Stimulated activated CD8-positive, alpha-beta memory T cell treated with anti-CD3 and anti-CD28 coated beads, Interleukin-7, amount 100 ng/mL, for 1 hour (primary cell): ENCODE data around the gene DPRX.

ENCODE experiments used
- DNase-seq, 2 donors: peaks; one replicate each; pipeline ENCODE4 v3.0.0-alpha.2; 2020; ENCODE audit warnings: low read depth in 2 of 2

DPRX gene

GRCh38 chr19:53631949-53632407 is at the start of gene DPRX:
DPRX (plus strand) TSS chr19:53631999; CDS start chr19:53632107, 108 bp downstream.
- DNase-seq: no peak

GRCh38 chr19:53583181-53583580 is 48.6 kb upstream of the DPRX start:
- DNase-seq: no peak

- no peak for DNase-seq
Measured at GRCh38 chr19:53586277-53586691, 45.5 kb upstream of the DPRX start.

- no peak for DNase-seq
Measured at GRCh38 chr19:53594811-53595509, 36.8 kb upstream of the DPRX start.

GRCh38 chr19:53595510-53595867 is 36.3 kb upstream of the DPRX start:
- DNase-seq: no peak

GRCh38 chr19:53596056-53596455 is 35.7 kb upstream of the DPRX start:
- no peak for DNase-seq

GRCh38 chr19:53597023-53597422 is 34.8 kb upstream of the DPRX start:
- no peak for DNase-seq

- DNase-seq: no peak
Measured at GRCh38 chr19:53598361-53598760, 33.4 kb upstream of the DPRX start.

- DNase-seq: no peak
Measured at GRCh38 chr19:53600217-53600616, 31.6 kb upstream of the DPRX start.

- DNase-seq: no peak
Measured at GRCh38 chr19:53606031-53606430, 25.8 kb upstream of the DPRX start.

- DNase-seq: no peak
Measured at GRCh38 chr19:53608381-53608780, 23.4 kb upstream of the DPRX start.

GRCh38 chr19:53612762-53613526 is 18.9 kb upstream of the DPRX start:
- DNase-seq: no peak

- DNase-seq: no peak
Measured at GRCh38 chr19:53621885-53622740, 9.7 kb upstream of the DPRX start.

- DNase-seq: no peak
Measured at GRCh38 chr19:53624771-53625545, 6.8 kb upstream of the DPRX start.

- DNase-seq: no peak
Measured at GRCh38 chr19:53626486-53626885, 5.3 kb upstream of the DPRX start.

- no peak for DNase-seq
Measured at GRCh38 chr19:53626976-53627375, 4.8 kb upstream of the DPRX start.

GRCh38 chr19:53634768-53635167 is 3.0 kb downstream of the DPRX start:
- DNase-seq: no peak

- no peak for DNase-seq
Measured at GRCh38 chr19:53639471-53639870, 7.7 kb downstream of the DPRX start.

- no peak for DNase-seq
Measured at GRCh38 chr19:53642381-53643099, 10.7 kb downstream of the DPRX start.

- DNase-seq: no peak
Measured at GRCh38 chr19:53644061-53644816, 12.4 kb downstream of the DPRX start.
